Panc1 (cell line): ENCODE results near the gene RPS2.

ENCODE experiments used
- POLR2AphosphoS5 ChIP-seq: IDR thresholded peaks from 2 replicates; pipeline ENCODE4 v1.6.1; 2012; ENCODE audit warnings: mild to moderate bottlenecking, low read depth, low read length, moderate library complexity
- SIN3A ChIP-seq: IDR thresholded peaks from 2 replicates; pipeline ENCODE4 v1.6.1; 2012; ENCODE audit warnings: low read depth, mild to moderate bottlenecking, low read length, moderate library complexity, borderline replicate concordance; ENCODE audit not compliant: insufficient read depth
- TCF7L2 ChIP-seq: IDR thresholded peaks from 2 replicates; pipeline ENCODE4 v1.6.1; 2011; ENCODE audit warnings: mild to moderate bottlenecking, low read depth, low read length, inconsistent platforms
- TF ChIP-seq, protein P1 (sequence below): fragments of 450-650 bp; IDR thresholded peaks from 2 replicates; pipeline ENCODE4 v1.5.1; 2017; ENCODE audit warnings: mild to moderate bottlenecking
- TF ChIP-seq, protein P2 (sequence below), 2 experiments: IDR thresholded peaks; 2 replicates each; pipeline ENCODE4 v1.6.1; 2011 to 2012; ENCODE audit warnings: low read depth in 2 of 2, control low read depth in 1 of 2, low read length in 1 of 2, mild to moderate bottlenecking in 1 of 2, moderate library complexity in 1 of 2; ENCODE audit not compliant: insufficient read depth in 1 of 2

DNA sequence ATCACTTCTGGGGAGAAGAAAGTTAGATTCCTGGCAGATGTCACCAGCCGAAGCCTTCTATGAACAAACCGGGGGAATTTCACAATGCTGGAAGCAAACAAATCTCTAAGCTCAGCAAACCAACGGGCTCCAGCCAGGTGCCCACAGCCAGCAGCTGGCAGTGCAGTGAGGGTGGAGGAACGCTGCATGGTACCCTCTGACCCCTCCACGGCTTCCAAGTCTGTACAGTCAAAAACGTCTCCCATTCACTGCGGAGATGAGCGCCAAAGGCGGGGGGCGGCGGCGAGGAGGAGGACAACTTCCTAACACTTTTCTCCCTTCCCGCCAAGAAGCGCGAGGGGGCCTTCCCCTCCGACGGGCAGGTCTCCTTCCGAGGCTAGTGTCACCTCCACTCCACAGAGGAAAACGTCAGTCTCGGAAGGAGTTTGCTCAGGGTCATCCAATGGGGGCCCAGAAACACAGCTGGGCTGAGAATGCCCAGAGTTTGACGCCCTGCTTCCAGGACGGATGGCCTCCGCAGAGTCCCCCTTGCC lies 44.1 kb upstream of the RPS2 start:
- no peak for TF ChIP-seq POLR2AphosphoS5
- TF ChIP-seq, protein P1, sequence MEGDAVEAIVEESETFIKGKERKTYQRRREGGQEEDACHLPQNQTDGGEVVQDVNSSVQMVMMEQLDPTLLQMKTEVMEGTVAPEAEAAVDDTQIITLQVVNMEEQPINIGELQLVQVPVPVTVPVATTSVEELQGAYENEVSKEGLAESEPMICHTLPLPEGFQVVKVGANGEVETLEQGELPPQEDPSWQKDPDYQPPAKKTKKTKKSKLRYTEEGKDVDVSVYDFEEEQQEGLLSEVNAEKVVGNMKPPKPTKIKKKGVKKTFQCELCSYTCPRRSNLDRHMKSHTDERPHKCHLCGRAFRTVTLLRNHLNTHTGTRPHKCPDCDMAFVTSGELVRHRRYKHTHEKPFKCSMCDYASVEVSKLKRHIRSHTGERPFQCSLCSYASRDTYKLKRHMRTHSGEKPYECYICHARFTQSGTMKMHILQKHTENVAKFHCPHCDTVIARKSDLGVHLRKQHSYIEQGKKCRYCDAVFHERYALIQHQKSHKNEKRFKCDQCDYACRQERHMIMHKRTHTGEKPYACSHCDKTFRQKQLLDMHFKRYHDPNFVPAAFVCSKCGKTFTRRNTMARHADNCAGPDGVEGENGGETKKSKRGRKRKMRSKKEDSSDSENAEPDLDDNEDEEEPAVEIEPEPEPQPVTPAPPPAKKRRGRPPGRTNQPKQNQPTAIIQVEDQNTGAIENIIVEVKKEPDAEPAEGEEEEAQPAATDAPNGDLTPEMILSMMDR: no peak
- TF ChIP-seq, protein P2, sequence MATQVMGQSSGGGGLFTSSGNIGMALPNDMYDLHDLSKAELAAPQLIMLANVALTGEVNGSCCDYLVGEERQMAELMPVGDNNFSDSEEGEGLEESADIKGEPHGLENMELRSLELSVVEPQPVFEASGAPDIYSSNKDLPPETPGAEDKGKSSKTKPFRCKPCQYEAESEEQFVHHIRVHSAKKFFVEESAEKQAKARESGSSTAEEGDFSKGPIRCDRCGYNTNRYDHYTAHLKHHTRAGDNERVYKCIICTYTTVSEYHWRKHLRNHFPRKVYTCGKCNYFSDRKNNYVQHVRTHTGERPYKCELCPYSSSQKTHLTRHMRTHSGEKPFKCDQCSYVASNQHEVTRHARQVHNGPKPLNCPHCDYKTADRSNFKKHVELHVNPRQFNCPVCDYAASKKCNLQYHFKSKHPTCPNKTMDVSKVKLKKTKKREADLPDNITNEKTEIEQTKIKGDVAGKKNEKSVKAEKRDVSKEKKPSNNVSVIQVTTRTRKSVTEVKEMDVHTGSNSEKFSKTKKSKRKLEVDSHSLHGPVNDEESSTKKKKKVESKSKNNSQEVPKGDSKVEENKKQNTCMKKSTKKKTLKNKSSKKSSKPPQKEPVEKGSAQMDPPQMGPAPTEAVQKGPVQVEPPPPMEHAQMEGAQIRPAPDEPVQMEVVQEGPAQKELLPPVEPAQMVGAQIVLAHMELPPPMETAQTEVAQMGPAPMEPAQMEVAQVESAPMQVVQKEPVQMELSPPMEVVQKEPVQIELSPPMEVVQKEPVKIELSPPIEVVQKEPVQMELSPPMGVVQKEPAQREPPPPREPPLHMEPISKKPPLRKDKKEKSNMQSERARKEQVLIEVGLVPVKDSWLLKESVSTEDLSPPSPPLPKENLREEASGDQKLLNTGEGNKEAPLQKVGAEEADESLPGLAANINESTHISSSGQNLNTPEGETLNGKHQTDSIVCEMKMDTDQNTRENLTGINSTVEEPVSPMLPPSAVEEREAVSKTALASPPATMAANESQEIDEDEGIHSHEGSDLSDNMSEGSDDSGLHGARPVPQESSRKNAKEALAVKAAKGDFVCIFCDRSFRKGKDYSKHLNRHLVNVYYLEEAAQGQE (IDR thresholded peaks at IDR 0.05; ENCODE audit: insufficient read depth in 1 of 2, low read depth in 2 of 2, low read length in 1 of 2): no peak
- no peak for TF ChIP-seq SIN3A
- TF ChIP-seq TCF7L2: no peak
